Measurements from ENCODE around the gene ZNF689. TPM values are rescaled to one million over a fixed set of nuclear protein-coding genes. Genes with fewer than 3 reads are reported as not detected.

The ZNF689 gene
- total and polyA plus RNA-seq, 2 of the 13 experiments (the other 11 are each of a cell fraction or from before 2014, with no cell fraction given) = 9.7 to 19.5 TPM

- TF ChIP-seq ZNF180 (CRISPR knock-in tag; IDR thresholded peaks at IDR 0.05; ENCODE audit: borderline replicate concordance, low read depth) (no peak), ZBTB7B (CRISPR knock-in tag; IDR thresholded peaks at IDR 0.05) (no peak), ARID5B (CRISPR knock-in tag; IDR thresholded peaks at IDR 0.05) (peak; percentile 28), HMGXB3 (CRISPR knock-in tag; IDR thresholded peaks at IDR 0.05; ENCODE audit: borderline replicate concordance) (peak; percentile 79; the same call in 1 of the 2 replicates), FOSL2 (CRISPR knock-in tag; IDR thresholded peaks at IDR 0.05) (peak; percentile 45), GATAD2A (CRISPR knock-in tag; IDR thresholded peaks at IDR 0.05) (peak; percentile 78), ATF3 (CRISPR knock-in tag; IDR thresholded peaks at IDR 0.05) (no peak), PHF8 (CRISPR knock-in tag; IDR thresholded peaks at IDR 0.05) (peak; percentile 32; the same call in 1 of the 2 replicates), ZBTB8A (CRISPR knock-in tag; IDR thresholded peaks at IDR 0.05; ENCODE audit: borderline replicate concordance, low read depth) (no peak), ZNF543 (CRISPR knock-in tag; IDR thresholded peaks at IDR 0.05) (no peak), GATA4 (IDR thresholded peaks at IDR 0.05; ENCODE audit: borderline replicate concordance, low read depth) (no peak), ZBTB7A (CRISPR knock-in tag; IDR thresholded peaks at IDR 0.05) (no peak), HMGXB4 (CRISPR knock-in tag; IDR thresholded peaks at IDR 0.05; ENCODE audit: borderline replicate concordance in 1 of 2, low read depth in 1 of 2) (peak; percentile 91 to 94), THAP7 (CRISPR knock-in tag; IDR thresholded peaks at IDR 0.05) (peak; percentile 77; the same call in 1 of the 2 replicates), MAZ (IDR thresholded peaks at IDR 0.05; ENCODE audit: borderline replicate concordance, low read depth, low read length) (no peak), MAZ (CRISPR knock-in tag; IDR thresholded peaks at IDR 0.05; ENCODE audit: low read depth) (peak; percentile 67)
Observed at GRCh38 chr16:30628628-30629540, 18.7 kb upstream of the ZNF689 start (continued).

Data from HepG2 (cell line).